Heart right ventricle (tissue), 16 donors: ENCODE results near the gene SEPSECS. TPM values are rescaled to one million over a fixed set of nuclear protein-coding genes. Genes with fewer than 3 reads are reported as not detected.

Experiments used
- ATAC-seq, 8 donors: fragments of 200-7000 bp; cut with Tn5 transposase; one replicate each; pipeline ENCODE4 v1.9.1; 2020; ENCODE audit warnings: mild to moderate bottlenecking in 8 of 8, moderate library complexity in 8 of 8, moderate number of reproducible peaks in 1 of 8
- DNase-seq, 2 donors: peaks; one replicate each; pipeline ENCODE4 v3.0.0-alpha.2; 2020
- H3K27ac ChIP-seq, 10 donors: fragments of 200-600 bp; sonication (generic) in 2 of 10; one replicate each; pipeline versions ENCODE4 v1.5.0 to v1.8.0; 2020 to 2022; ENCODE audit warnings: mild to moderate bottlenecking in 3 of 10
- H3K27me3 ChIP-seq, 7 donors: fragments of 200-600 bp; one replicate each; pipeline ENCODE4 v1.8.0; 2021 to 2022; ENCODE audit warnings: mild to moderate bottlenecking in 2 of 7
- H3K36me3 ChIP-seq, 9 donors: fragments of 200-600 bp; sonication (generic) in 1 of 9; one replicate each; pipeline versions ENCODE4 v1.5.0 to v1.8.0; 2020 to 2022; ENCODE audit warnings: mild to moderate bottlenecking in 2 of 9
- H3K4me1 ChIP-seq, 9 donors: fragments of 200-600 bp; sonication (generic) in 1 of 9; one replicate each; pipeline versions ENCODE4 v1.5.0 to v1.8.0; 2020 to 2022; ENCODE audit warnings: mild to moderate bottlenecking in 4 of 9
- H3K4me3 ChIP-seq, 10 donors: fragments of 200-600 bp; sonication (generic) in 2 of 10; one replicate each; pipeline versions ENCODE4 v1.5.0 to v1.8.0; 2020 to 2022; ENCODE audit warnings: mild to moderate bottlenecking in 7 of 10, moderate library complexity in 2 of 10
- H3K9me3 ChIP-seq, 11 donors: fragments of 200-600 bp in 10 of 11; sonication (generic) in 2 of 11; one replicate each; pipeline versions ENCODE4 v1.5.0 to v1.8.0; 2013 to 2022; ENCODE audit warnings: mild to moderate bottlenecking in 2 of 11, control low read depth in 1 of 11, moderate library complexity in 1 of 11
- WGBS, 2 donors: extraction: QIAGEN DNeasy Blood & Tissue Kit; methylation state at CpG; one replicate each; pipeline ENCODE4 v1.1.7; 2013; ENCODE audit warnings: inconsistent platforms in 1 of 2; 5-methylcytosine and 5-hydroxymethylcytosine counted together
- intact Hi-C, 10 donors: fragments of 100-400 bp; cut with DNase I; formaldehyde crosslinking; loops; one replicate each; pipeline versions ENCODE4 v1.11.1 to v1.14.2; 2022
- polyA plus RNA-seq, 2 donors: library from polyadenylated mRNA; stranded (reverse); fragments of 200-250 nt; gene quantifications; one replicate each; pipeline ENCODE4 v1.2.3, GENCODE V29; 2013
- total RNA-seq, 10 donors: library from RNA; stranded (reverse); fragmentation: NEBNext Ultra II Directional in 3 of 10; extraction: Animal tissue kit (Norgen Biotek cat#: 25700) in 3 of 10; gene quantifications; one replicate each; pipeline versions ENCODE4 v1.2.1 to v1.2.4, GENCODE V29; 2021 to 2023
- TF ChIP-seq, protein P1 (sequence below), 9 donors: fragments of 200-600 bp; sonication (generic) in 2 of 9; IDR thresholded peaks; one replicate each; pipeline versions ENCODE4 v1.5.0 to v1.8.0; 2021 to 2022; ENCODE audit warnings: antibody characterized with exemption in 9 of 9, mild to moderate bottlenecking in 5 of 9, moderate library complexity in 1 of 9
- donor health status: Arrhythmogenic right ventricular cardiomyopathy.
- donor health status: ischemic (EF 13 %, LVEDD 7.1; RV severe dilation, severe dysfunction).
- donor health status: healthy with polysubstance abuse.
- donor health status: DM: no; HTN: yes; CAD: no.
- donor health status: DM: no; HTN: no; CAD: no.
- donor health status: ischemic (EF 25% LVEDD 6.9; RV normal size, moderate dysfunction).
- donor health status: ischemic (EF 25% LVEDD 5.7; RV mildly dilated, moderate dysfunction).
- donor health status: healthy.
- donor health status: DM: yes; HTN: yes; CAD: no.
- donor health status: Ischemic cardiomyopathy.
- donor health status: ischemic (EF 35%, LVEDD 5.7; RV mildly dilated, moderate dysfunction).
- donor health status: nonischemic (EF 11% LVEDD 7.7; RV severe dilation, severe dysfunction).
- donor health status: DM: yes; HTN: yes; CAD: no.
- donor health status: PGD.
- donor health status: ischemic (EF 29% LVEDD 5.4; RV normal size, mild dysfunction).
- donor health status: nonischemic (EF 23%, LVEDD 6.1; RV moderate dilation, normal function).

Gene SEPSECS
- total and polyA plus RNA-seq, 12 donors, result 1.3 to 9.1 (median 6.0) TPM

GRCh38 chr4:25113915-25114904, 46.0 kb downstream of the SEPSECS start:
- no peak overlapping the region for H3K4me3 ChIP-seq
- ATAC-seq, result no peak
- H3K9me3 ChIP-seq, result no peaks in the 10 kb centered on the region
- intact Hi-C loops, result no loop called here
- WGBS, 2 donors, result 78 to 82% methylated on average over 13 of the region's 13 CpGs
- no peaks in the 10 kb centered on the region for H3K36me3 ChIP-seq
- H3K27ac ChIP-seq, result no peak overlapping the region
- TF ChIP-seq, protein P1, sequence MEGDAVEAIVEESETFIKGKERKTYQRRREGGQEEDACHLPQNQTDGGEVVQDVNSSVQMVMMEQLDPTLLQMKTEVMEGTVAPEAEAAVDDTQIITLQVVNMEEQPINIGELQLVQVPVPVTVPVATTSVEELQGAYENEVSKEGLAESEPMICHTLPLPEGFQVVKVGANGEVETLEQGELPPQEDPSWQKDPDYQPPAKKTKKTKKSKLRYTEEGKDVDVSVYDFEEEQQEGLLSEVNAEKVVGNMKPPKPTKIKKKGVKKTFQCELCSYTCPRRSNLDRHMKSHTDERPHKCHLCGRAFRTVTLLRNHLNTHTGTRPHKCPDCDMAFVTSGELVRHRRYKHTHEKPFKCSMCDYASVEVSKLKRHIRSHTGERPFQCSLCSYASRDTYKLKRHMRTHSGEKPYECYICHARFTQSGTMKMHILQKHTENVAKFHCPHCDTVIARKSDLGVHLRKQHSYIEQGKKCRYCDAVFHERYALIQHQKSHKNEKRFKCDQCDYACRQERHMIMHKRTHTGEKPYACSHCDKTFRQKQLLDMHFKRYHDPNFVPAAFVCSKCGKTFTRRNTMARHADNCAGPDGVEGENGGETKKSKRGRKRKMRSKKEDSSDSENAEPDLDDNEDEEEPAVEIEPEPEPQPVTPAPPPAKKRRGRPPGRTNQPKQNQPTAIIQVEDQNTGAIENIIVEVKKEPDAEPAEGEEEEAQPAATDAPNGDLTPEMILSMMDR (IDR thresholded peaks at IDR 0.05), result no peak
- DNase-seq, result no peak
- no peaks in the 10 kb centered on the region for H3K4me1 ChIP-seq
- H3K27me3 ChIP-seq, result no peaks in the 10 kb centered on the region

GRCh38 chr4:25112995-25113380, 47.3 kb downstream of the SEPSECS start:
- WGBS, 2 donors, result 88 to 92% methylated on average over 3 of the region's 3 CpGs
- no peaks in the 10 kb centered on the region for H3K9me3 ChIP-seq
- H3K27me3 ChIP-seq, result no peaks in the 10 kb centered on the region
- no peak for DNase-seq
- H3K4me1 ChIP-seq, result peaks cover 0 to 3% (median 1%) of the 10 kb centered on the region in 9 donors
- TF ChIP-seq, protein P1 (IDR thresholded peaks at IDR 0.05), result no peak
- H3K27ac ChIP-seq, result no peak overlapping the region
- H3K4me3 ChIP-seq, result no peak overlapping the region
- ATAC-seq, result no peak
- H3K36me3 ChIP-seq, result no peaks in the 10 kb centered on the region
- intact Hi-C loops, result no loop called here

GRCh38 chr4:25112366-25112994, 47.8 kb downstream of the SEPSECS start:
- TF ChIP-seq, protein P1 (IDR thresholded peaks at IDR 0.05), result no peak
- peaks cover 0 to 8% (median 6%) of the 10 kb centered on the region in 9 donors for H3K4me1 ChIP-seq
- ATAC-seq (no peak), DNase-seq (no peak)
- H3K27ac ChIP-seq, result no peak overlapping the region
- no peak overlapping the region for H3K4me3 ChIP-seq
- 81 to 87% methylated on average over 11 of the region's 11 CpGs for WGBS, 2 donors
- no peaks in the 10 kb centered on the region for H3K36me3 ChIP-seq
- intact Hi-C loops, result no loop called here
- no peaks in the 10 kb centered on the region for H3K9me3 ChIP-seq
- no peaks in the 10 kb centered on the region for H3K27me3 ChIP-seq

GRCh38 chr4:25111648-25112196, 48.5 kb downstream of the SEPSECS start:
- DNase-seq (no peak), ATAC-seq (no peak)
- Histone ChIP-seq H3K9me3 (no peaks in the 10 kb centered on the region), H3K4me1 (peaks cover 0 to 15% (median 9%) of the 10 kb centered on the region in 9 donors), H3K4me3 (no peak overlapping the region), H3K27ac (no peak overlapping the region), H3K36me3 (no peaks in the 10 kb centered on the region), H3K27me3 (no peaks in the 10 kb centered on the region)
- WGBS, 2 donors, result 82 to 87% methylated on average over 11 of the region's 11 CpGs
- TF ChIP-seq, protein P1 (IDR thresholded peaks at IDR 0.05), result no peak
- intact Hi-C loops, result no loop called here
